Type B pancreatic cell (in vitro differentiated cells): ENCODE results near the gene ALX4. TPM values are rescaled to one million over a fixed set of nuclear protein-coding genes. Genes with fewer than 3 reads are reported as not detected.
A peak's percentile ranks its signal among the peaks of the same experiment; 100 is the strongest.

Experiments used
- DNase-seq: peaks from one replicate; pipeline ENCODE4 v3.0.0; 2021; ENCODE audit warnings: mixed read lengths; ENCODE audit not compliant: unreplicated experiment; ENCODE audit errors: extremely low spot score
- H3K27ac Mint-ChIP-seq: 2 replicates; pipeline ENCODE4 v1.8.0; 2021; ENCODE audit warnings: mild to moderate bottlenecking, mixed read lengths
- H3K27me3 Mint-ChIP-seq: 2 replicates; pipeline ENCODE4 v1.8.0; 2021; ENCODE audit warnings: mixed read lengths
- H3K36me3 Mint-ChIP-seq: 2 replicates; pipeline ENCODE4 v1.8.0; 2021; ENCODE audit warnings: mixed read lengths
- H3K4me1 Mint-ChIP-seq: one replicate; pipeline ENCODE4 v1.8.0; 2021; ENCODE audit warnings: mixed read lengths; ENCODE audit not compliant: unreplicated experiment
- H3K4me3 Mint-ChIP-seq: 2 replicates; pipeline ENCODE4 v1.8.0; 2021; ENCODE audit warnings: mild to moderate bottlenecking, mixed read lengths
- H3K9me3 Mint-ChIP-seq: 2 replicates; pipeline ENCODE4 v1.8.0; 2021; ENCODE audit warnings: mixed read lengths
- CTCF ChIP-seq: fragments of 200-600 bp; sonication (generic); conservative IDR thresholded peaks from 2 replicates; pipeline ENCODE4 v1.5.0; 2021; ENCODE audit warnings: antibody characterized with exemption, mild to moderate bottlenecking
- total RNA-seq: library from RNA; stranded (reverse); gene quantifications from 2 replicates; pipeline ENCODE4 v1.2.1, GENCODE V29; 2021; ENCODE audit warnings: low replicate concordance

ALX4 gene
- total RNA-seq, 1 donor from 2014 or later = 11.6 TPM

GRCh38 chr11:44288133-44288526 lies 21.8 kb downstream of the ALX4 start:
- H3K4me3 Mint-ChIP-seq = no peak overlapping the region
- H3K36me3 Mint-ChIP-seq = no peaks in the 10 kb centered on the region
- peaks cover 16% of the 10 kb centered on the region for H3K27me3 Mint-ChIP-seq
- no peaks in the 10 kb centered on the region for H3K9me3 Mint-ChIP-seq
- H3K4me1 Mint-ChIP-seq = peaks cover 10% of the 10 kb centered on the region
- H3K27ac Mint-ChIP-seq = no peak overlapping the region
- TF ChIP-seq CTCF = no peak
- DNase-seq = no peak

GRCh38 chr11:44286911-44287310 lies 23.0 kb downstream of the ALX4 start:
- no peak for DNase-seq
- no peak overlapping the region for H3K4me3 Mint-ChIP-seq
- no peak for TF ChIP-seq CTCF
- peaks cover 17% of the 10 kb centered on the region for H3K4me1 Mint-ChIP-seq
- H3K36me3 Mint-ChIP-seq = no peaks in the 10 kb centered on the region
- peaks cover 16% of the 10 kb centered on the region for H3K27me3 Mint-ChIP-seq
- no peak overlapping the region for H3K27ac Mint-ChIP-seq
- H3K9me3 Mint-ChIP-seq = no peaks in the 10 kb centered on the region

GRCh38 chr11:44286268-44286880 lies 23.6 kb downstream of the ALX4 start:
- DNase-seq = no peak
- peak; percentile 98 for TF ChIP-seq CTCF

GRCh38 chr11:44285756-44286155 lies 24.2 kb downstream of the ALX4 start:
- Mint-ChIP-seq H3K36me3 (no peaks in the 10 kb centered on the region), H3K4me3 (no peak overlapping the region), H3K27ac (no peak overlapping the region), H3K4me1 (peaks cover 22% of the 10 kb centered on the region), H3K9me3 (no peaks in the 10 kb centered on the region), H3K27me3 (peaks cover 21% of the 10 kb centered on the region)
- TF ChIP-seq CTCF = no peak
- DNase-seq = no peak

More at GRCh38 chr11:44286268-44286880, 23.6 kb downstream of the ALX4 start:
- Mint-ChIP-seq H3K27me3 (peaks cover 16% of the 10 kb centered on the region), H3K36me3 (no peaks in the 10 kb centered on the region), H3K4me1 (peaks cover 17% of the 10 kb centered on the region), H3K9me3 (no peaks in the 10 kb centered on the region), H3K27ac (no peak overlapping the region), H3K4me3 (no peak overlapping the region)

GRCh38 chr11:44282620-44283019 lies 27.3 kb downstream of the ALX4 start:
- Mint-ChIP-seq H3K27ac (no peak overlapping the region), H3K36me3 (peaks cover 4% of the 10 kb centered on the region), H3K27me3 (peaks cover 16% of the 10 kb centered on the region), H3K4me1 (peaks cover 28% of the 10 kb centered on the region), H3K9me3 (no peaks in the 10 kb centered on the region), H3K4me3 (no peak overlapping the region)
- TF ChIP-seq CTCF = no peak
- no peak for DNase-seq
